GM19397 (cell line): ENCODE results near the gene USH1C.

Source experiments
- ATAC-seq: cut with Tn5 transposase; IDR thresholded peaks from one replicate; pipeline ENCODE4 v1.9.1; 2021; ENCODE audit warnings: mild to moderate bottlenecking, moderate library complexity; ENCODE audit not compliant: unreplicated experiment

USH1C gene

DNA sequence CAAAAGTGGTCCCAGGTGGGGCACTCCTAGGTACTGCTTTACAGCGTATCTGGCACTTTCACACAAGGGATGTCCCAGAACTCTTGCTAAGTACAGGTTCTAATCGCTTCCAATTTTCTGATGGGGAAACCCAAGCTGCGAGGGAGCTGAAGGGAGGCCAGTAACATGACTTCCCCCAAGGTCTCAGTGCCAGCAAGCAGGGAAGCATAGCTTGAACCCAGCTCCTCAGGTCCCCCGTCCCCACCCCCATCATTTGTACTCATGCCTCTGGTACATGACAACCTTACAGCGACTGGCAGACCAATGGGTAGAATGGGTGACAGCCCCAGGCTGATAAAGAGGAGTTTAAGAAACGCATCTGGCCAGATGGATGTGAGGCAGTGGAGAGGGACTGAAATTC lies 66.9 kb downstream of the USH1C start:
- ATAC-seq: no peak

DNA sequence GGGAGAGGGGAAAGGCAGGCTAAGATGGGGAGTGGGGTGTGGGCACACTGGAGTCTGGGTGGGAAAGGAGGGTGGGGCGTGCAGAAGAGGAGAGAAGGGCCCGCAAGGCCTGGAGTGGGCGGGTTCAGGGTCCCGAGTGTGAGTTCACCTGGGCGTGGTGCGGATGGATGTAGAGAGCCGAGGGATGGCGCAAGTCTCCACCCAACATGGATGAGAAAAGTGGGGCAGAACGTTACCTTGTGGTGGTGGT lies 67.2 kb downstream of the USH1C start:
- ATAC-seq: no peak

DNA sequence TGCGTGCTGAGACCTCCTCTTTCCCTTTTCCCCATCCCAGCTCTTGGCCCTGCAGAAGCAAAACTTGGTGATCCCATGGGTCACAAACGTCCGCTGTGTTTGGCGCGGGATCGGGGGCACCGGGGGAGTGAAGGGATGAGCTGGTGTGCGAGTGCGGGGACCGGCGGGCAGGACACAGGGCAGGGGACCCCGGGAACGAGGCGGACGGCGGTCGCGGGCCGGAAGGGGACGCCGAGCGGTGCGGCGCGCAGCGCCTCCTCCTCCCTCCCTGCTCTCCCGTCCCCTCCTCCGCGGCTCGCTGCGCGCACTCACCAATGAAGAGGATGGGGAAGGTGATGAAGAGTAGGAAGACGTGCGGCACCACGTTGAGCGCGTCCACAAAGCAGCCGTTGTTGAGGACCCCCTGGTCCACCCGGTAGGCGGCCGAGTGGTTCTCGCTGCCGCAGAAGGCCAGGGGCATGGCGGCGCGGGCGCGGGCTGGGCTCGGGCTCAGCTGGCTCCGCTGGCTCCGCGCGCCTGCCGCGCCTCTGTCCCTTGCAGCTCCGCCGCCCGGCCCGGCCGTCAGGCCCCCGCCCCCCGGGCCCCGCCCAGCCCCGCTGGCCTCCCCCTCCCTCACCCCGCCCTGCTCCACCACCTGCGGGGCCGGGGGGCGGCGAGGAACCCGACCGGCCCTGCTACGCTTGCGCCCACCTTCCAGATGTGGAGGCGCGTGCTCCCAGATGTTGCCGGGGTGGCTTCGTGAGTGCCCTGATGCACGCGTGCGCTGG lies 67.7 kb downstream of the USH1C start, which contains the start of gene ABCC8:
TSS of gene ABCC8 (minus strand) at position 529 of the 767 bp plus-strand sequence. CDS start at position 460, 69 bp downstream.
- no peak for ATAC-seq

DNA sequence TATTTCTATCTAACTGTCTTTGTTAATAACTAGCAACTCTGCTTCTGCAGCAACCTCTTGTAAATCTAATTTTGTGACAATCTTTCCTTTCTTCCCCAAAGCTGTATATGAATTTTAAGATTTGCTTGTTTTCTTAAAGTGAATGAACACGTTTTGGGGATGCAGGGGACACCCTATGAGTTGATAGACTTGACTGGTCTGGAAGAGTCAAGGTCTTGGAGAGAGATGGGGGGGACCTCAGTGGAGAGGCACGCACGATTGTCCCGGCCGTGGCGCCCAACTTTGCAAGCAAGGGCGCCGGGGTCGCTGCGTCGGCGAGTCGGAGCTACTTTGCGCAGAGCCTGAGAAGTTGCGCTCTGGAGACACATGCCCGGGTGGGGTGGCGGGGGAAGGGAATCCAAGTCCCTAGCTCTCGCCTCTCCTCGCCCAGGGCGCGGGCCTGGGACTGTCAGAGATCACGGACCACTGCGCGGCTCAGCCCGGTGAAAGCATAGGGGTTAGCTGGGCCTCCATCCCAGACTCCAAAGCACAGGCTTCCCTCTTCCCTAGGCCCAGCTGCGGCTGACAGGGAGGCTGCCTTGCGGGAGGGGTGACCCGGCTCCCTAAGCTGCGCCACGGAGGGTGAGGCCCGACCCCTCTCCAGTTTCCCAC lies 68.4 kb downstream of the USH1C start:
- no peak for ATAC-seq

DNA sequence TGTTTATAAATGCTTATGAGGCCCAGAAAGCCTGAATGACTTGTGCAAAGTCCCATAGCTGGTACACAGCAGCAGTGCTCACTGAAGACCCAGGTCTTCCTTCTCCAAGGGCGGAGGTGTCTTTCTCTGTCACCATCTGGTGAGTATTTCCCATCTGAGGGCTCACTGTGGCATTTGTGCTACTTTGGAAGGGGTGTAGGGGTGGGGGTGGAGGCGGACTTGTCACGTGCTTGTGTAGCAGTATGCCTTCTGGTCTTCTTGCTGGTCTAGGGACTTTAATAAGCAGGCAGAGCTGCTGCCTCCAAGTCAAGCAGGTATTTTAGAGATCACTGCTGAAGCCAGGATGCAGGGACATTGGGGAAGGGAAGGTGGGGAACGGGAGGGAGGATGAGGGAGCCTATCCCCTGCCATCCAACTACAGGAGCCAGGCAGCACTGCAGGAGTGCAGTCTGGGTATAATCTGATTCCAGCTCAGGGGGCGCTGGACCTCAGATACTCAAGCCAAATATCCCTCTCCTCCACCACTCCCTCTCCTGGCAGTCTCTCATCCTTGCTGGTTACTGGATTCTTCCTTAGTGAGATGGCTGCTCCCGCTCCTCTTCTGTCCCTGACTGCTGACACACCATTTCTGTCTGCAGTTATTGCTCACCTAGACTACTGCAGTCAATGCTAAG lies 71.0 kb downstream of the USH1C start:
- no peak for ATAC-seq

DNA sequence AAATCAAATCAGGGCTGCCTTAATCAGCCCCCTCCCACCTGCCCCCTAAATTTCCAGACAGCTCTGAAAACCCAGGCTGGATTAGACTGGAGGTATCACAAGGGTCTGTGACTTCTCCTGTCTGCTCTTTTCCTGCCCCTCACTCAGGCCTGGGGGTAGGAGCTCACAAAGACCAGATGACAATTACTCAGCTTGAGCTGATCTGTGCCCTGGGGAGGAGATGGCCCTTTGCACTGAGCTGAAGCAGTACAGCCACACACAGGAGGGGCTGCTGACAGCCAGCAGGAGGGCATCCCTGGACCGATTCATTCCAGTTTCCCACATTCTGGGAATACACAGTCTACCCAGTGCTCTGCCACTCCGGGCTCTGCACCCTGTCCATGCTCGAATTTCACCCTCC lies 71.7 kb downstream of the USH1C start:
- ATAC-seq: no peak

DNA sequence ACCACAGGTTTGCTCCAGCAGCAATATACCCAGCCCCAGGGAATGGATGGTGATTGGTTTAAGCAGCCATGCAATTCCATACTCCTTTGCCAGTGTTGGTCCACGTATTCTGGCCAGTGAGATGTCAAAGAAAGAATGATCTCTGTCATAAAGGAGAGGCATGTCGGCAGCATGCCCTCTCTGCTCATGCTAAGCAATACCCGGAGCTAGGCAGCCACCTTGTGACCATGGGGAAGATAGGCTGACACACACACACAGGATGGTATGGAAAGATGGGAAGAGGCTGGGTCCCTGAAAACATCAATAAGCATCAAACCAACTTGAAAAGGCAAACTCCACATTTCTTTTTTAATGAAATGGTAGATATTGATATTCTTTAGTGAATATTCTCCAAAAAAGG lies 72.7 kb downstream of the USH1C start:
- no peak for ATAC-seq

DNA sequence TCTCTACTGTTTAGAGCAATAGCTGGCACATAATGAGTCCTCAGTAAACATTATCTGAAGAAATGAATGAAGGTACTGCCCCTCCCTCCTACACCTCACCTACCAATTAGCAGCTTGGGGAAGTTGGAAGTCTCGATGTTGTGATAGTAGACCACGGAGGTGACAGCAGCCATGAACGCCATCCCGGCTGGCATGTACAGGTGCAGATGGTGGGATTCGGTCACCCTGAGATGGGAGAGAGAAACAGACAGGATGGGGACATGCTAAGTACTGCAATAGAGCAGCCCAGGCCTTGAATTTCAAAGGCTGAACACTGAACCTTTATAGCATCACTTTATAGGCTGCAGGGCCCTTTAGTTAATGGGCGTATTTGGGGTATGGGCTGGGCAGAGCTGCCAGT lies 74.2 kb downstream of the USH1C start:
- no peak for ATAC-seq

DNA sequence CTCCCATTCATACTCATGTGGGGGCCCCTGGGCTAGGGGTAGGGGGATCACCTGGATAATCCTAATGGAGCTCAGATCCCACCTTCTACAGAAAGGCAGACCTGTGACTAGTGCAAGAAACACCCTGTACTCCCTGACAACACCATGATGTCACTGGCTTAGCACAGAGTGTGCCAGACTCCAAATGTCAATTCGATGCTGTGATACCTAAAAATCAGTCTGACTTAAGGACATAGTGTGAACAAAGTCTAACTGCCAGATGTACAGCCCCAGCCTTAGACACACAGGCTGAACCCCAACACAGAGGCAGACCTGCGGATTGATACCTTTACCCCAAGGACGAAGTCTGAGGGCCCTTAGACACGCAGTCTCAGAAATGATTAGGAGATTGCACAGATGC lies 76.1 kb downstream of the USH1C start:
- no peak for ATAC-seq

DNA sequence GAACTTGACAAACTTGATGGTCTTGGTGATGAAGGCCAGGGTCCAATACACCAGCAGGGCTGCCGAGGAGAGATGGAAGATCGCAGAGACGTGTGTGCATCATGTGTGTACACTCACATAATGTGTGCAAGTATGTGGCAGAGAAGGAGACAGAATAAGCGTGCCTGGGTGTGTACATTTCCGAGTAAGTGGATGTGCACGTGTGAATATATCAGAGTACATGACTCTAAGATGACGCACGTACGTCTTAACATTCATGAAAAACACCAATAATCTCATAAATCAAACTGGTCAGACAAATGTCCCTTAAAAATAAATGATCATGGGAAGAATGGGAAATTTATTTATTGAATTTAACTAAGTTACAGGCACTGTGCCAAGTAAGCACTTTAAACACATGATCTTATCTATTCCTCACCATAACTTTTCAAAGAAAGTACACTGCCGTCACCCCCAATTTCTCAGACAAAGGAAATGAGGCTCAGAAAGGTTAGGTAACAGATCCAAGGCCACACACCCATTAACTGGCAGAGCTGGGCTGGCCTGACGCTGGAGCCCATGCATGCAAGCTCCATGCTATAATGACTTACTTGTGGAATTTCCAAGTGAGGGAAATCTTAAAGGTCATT lies 80.6 kb downstream of the USH1C start:
- ATAC-seq: no peak

DNA sequence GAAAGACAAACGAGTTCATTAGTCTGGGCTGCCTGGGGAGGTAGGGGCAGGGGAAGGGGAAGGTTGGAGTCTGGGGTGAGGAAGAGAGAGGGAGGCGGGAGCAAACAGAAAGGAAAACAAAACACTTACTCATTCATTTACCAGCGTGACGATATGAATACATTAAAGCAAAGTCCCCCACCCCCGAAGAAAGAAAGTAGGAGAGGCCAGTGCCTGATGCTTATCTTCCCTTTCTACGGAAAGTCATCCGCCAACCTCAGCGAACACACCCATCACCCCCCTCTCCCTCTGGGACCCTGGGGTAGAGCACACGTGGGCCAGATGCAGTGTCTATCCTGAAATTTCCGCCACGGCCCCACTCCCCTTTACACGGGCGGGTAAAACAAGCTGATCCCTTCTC lies 81.3 kb downstream of the USH1C start:
- ATAC-seq: no peak

DNA sequence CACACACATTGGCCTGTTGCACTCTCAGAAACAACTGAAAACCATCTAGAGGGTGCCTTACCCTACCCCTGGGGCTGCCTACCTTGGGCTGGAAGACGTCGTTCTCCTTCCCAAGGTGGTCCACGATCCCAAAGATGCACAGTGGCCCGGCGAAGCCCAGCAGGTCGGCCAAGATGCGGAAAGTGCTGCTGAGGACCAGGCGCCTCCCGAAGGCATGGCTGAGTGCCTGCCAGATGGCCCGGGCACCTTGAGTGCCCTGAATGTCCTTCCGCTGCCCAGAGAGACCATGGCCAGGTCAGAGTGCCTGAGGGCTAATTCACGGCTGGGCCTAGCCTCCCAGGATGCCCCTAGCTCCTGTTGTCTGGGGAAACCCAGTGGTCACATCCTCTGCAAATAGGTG lies 83.8 kb downstream of the USH1C start:
- ATAC-seq: no peak

DNA sequence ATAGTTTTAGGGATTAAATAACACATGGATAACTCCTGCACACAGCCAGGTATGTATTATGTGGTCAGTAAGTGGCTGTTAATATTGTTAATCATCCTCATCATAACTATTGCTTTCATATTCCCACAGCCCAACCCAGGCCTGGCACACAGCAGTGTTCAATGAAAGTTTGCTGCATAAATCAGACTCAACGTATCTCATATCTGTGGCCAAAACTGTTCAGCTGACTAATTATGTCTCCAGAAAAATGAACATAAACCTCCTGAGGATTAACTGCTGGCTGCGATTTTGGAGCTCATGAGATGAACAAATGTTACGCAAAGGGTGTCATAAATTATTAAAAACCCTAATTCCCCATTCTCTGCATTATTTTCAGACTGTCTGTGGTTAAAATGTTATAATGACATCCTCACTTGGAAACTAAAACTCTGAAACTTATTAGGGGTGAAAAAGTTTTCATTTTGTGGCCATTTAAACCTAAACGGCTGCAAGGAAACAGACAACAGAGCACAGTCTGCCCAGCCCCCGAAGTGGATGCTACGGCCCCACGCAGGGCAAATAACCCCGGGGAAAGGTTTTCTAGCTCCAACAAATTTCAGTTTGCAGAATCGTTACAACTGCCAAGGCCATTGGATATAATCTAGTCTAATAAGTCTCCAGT lies 84.8 kb downstream of the USH1C start:
- ATAC-seq: no peak

DNA sequence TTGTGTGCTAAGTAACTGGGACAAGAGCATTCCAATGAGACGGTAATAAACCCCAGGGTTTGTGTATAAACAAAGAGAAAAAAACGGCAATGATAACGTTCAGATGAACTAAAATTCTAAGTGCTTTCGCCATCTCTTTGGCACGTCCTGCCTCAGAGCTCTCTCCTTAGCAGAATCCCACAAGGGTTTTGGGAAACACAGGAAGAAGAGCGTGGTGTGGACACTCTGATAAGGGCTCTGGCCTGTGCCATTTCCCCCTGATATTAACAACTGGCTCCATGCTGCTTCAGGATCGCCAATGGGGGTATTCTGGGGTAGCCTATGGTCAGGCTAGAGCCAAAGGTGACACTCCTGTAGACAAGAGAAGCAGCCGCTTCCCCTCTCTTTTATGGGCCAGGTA lies 85.9 kb downstream of the USH1C start:
- no peak for ATAC-seq

DNA sequence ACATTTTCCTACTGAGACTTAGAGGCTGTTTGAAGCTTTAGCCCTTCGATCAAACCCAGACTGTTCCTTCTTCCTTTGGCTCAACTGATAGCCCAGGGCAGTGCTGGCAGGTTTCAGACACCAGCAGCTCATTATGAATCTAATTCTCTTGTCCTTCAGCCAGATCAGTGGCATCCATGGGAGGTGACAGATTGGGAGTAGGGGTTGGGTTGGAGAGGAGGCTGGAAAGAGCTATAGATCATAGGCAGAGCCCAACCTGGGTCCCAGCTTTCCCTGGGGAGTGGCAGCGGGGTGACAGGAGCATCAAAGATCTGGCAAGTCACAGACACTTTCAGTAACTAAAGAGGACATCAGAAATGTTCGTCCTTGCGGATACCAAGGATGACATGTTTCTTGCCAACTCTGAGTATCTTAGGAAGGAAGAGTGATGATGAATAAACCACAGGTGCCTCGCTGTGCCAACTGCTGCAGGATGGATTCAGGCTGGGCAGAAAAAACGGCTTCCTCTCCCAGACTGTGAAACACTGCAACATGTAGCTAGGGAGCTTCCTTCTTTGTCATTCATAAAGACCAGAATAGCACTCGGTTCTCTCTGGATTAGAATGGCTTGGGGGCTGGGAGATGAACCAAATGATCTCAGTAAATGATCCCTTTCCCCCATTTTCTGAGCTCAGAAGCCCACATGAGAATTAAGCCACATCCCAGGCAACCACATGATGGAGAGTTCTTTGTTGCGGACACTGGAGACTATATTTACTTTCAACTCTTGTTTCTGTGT lies 86.6 kb downstream of the USH1C start:
- ATAC-seq: no peak

DNA sequence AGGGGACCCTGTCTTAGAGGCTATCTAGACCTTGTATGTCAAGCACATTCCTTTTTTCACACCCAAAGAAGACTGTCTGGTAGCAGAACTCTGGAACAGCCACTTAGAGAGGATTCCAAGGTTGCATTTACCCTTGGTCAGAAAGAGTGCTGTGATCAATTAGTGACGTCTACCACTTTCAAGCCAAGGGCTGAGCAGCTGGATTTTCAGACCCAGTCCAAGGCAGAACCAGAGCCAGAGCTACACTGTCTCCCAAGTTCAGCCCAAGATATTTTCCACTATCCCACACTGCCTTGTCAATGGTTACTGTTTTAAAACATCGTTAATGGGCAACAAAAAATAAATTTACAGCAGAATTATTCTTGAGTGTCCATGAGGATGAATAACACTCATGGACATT lies 91.5 kb downstream of the USH1C start:
- no peak for ATAC-seq

DNA sequence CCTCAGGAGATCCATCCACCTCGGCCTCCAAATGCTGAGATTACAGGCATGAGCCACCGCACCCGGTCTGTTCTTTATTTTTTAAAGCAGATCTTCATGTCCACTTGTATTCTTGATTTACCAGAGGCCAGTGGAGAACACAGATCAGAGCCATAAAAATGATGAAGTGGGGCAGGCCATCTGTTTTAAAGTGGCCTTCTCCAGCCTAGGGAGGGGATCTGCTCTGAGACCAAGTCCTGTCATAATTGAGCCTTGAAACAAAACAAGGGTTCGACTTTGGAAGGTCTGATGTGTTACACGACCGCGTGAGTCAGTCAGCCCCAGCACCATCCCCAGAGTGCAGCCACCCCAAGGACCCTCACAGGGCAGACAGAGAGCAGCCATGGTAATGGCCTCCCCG lies 95.1 kb downstream of the USH1C start:
- no peak for ATAC-seq

DNA sequence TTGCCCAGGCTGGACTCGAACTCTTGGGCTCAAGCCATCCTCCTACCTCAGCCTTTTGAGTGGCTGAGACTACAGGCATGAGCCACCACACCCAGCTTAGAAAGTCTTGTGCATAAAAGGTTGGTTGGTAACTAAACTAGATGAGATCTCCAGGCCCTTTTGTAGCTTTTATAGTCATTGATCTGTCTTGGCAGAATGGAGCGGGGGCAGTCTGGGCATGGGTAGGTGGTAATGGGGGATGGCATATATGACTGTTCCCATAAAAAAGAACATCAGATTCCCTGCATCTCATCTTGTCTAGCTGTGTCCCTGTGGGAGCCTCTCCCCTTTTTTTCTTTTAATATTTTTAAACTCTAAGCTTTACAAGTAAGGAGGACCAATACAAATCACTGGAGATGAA lies 97.7 kb downstream of the USH1C start:
- ATAC-seq: no peak

DNA sequence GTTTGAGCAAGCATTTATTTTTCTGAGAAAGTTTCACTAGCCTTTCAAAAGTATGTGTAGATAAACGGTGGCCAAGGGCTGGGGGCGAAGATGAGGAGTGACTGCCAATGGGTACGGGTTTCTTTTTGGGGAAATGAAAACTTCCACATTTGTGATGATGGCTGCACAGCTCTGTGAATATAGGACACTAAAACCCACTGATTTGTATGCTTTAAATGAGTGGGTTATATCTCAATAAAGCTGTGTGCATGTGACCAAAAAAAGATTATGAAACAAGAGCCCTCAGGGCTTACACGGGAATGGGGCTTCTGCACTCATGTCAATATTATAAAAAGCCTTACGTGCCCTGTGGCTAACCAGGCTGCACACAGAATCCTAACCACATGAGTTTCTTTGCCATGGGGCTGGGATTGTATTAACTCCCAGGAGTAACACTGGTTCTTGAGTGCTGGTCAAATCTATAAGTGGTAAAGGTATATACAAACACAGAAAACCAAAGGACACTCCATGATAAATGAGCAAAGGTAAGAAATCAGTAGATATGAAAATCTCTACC lies 98.9 kb downstream of the USH1C start:
- ATAC-seq: no peak

DNA sequence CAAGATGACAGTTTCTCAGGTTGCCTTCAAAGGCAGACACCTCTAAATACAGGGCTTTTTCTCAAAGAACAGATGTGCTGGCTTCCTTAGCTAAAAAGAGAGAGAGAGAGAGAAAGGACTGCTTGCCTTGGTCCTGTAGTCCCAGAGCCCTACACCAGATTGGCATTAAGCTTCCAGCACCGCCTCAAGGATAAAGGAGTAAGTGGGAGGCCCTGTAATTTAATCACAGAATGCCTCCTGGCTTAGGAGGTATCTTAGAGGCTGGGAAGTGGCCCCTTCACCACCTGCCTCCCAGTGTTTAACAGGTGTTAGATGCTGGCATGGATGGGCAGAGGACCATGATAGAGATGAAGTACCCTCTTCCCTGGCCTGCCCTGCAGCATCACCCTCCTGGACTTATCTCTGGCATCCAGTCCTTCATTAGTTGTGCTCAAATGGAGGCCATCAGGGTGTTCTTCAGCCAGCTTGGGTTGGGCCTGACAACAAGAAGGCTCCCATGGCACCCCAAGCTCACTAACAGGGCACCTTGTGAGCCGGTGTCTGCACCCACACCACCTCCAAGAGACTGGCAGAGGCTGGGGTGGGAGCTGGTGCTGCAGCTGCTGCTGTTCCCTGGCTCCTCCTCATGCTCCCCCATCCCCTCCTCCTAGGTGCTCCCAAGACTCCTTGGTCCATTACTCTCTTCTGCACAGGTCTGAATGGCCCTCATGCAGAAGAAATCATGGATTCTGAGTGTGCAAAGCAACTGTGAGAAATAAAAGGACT lies 100.1 kb downstream of the USH1C start:
- ATAC-seq: no peak
